Adrenal gland (tissue), 12 donors: Measurements from ENCODE around the gene DENND4A. TPM values are rescaled to one million over a fixed set of nuclear protein-coding genes. Genes with fewer than 3 reads are reported as not detected.
A peak's percentile ranks its signal among the peaks of the same experiment; 100 is the strongest.

Source experiments
- DNase-seq, 7 donors: peaks; one replicate each; pipeline ENCODE4 v3.0.0-alpha.2; 2019 to 2020
- H3K27ac ChIP-seq, 5 donors: fragments of 200-600 bp; sonication (generic) in 4 of 5; 1 replicate in 3 of 5; 2 replicates in 2 of 5; pipeline versions ENCODE4 v1.5.1 to v1.8.0; 2016 to 2020; ENCODE audit warnings: mild to moderate bottlenecking in 1 of 5
- H3K27me3 ChIP-seq: fragments of 200-600 bp; 2 replicates; pipeline ENCODE4 v1.8.0; 2021
- H3K36me3 ChIP-seq, 2 donors: fragments of 200-600 bp; replicated peaks in 1 of 2; 1 replicate in 1 of 2; 2 replicates in 1 of 2; pipeline versions ENCODE4 v1.5.1 to v1.8.0; 2018 to 2022
- H3K4me1 ChIP-seq, 2 donors: fragments of 200-600 bp; replicated peaks in 1 of 2; 1 replicate in 1 of 2; 2 replicates in 1 of 2; pipeline versions ENCODE4 v1.5.1 to v1.8.0; 2018 to 2021
- H3K4me3 ChIP-seq, 4 donors: fragments of 200-600 bp; sonication (generic) in 3 of 4; one replicate each; pipeline ENCODE4 v1.5.1; 2016 to 2018
- H3K9me3 ChIP-seq, 3 donors: fragments of 200-600 bp; sonication (generic) in 1 of 3; replicated peaks in 1 of 3; 1 replicate in 2 of 3; 2 replicates in 1 of 3; pipeline versions ENCODE4 v1.5.1 to v1.8.0; 2016 to 2021
- CTCF ChIP-seq, 6 experiments: fragments of 450-650 bp in 4 of 6; fragments of 200-600 bp in 2 of 6; sonication (generic) in 1 of 6; IDR thresholded peaks; 1 replicate in 5 of 6; 2 replicates in 1 of 6; pipeline versions ENCODE4 v1.5.1 to v1.8.0; 2016 to 2021; ENCODE audit warnings: antibody characterized with exemption in 6 of 6, mild to moderate bottlenecking in 2 of 6, moderate library complexity in 1 of 6
- POLR2A ChIP-seq, 2 donors: fragments of 450-650 bp; IDR thresholded peaks; one replicate each; pipeline ENCODE4 v1.6.1; 2017; ENCODE audit warnings: antibody characterized with exemption in 2 of 2, mild to moderate bottlenecking in 2 of 2, moderate library complexity in 1 of 2
- WGBS, 4 donors: extraction: QIAGEN DNeasy Blood & Tissue Kit in 2 of 4; methylation state at CpG; one replicate each; pipeline versions ENCODE4 v1.1.5 to v1.1.7; 2013 to 2017; 5-methylcytosine and 5-hydroxymethylcytosine counted together
- intact Hi-C, 2 donors: fragments of 100-400 bp; cut with DNase I; formaldehyde crosslinking; loops; one replicate each; pipeline versions ENCODE4 v1.14.1 to v1.15.0; 2022 to 2023
- polyA plus RNA-seq, 3 donors: library from polyadenylated mRNA; stranded (reverse); fragments of 200-250 nt in 2 of 3; fragments of 350-450 nt in 1 of 3; fragmentation: Illumina TruSeq in 1 of 3; extraction: RNeasy Lipid Tissue Mini Kit (QIAGEN cat#74804) in 1 of 3; gene quantifications; one replicate each; pipeline ENCODE4 v1.2.3, GENCODE V29; 2013 to 2014
- total RNA-seq, 9 donors: library from RNA; depleted of rRNA in 4 of 9; stranded (reverse); fragments of >200 nt in 4 of 9; fragments of 120-200 nt in 1 of 9; fragmentation: NEBNext Ultra II Directional in 1 of 9; extraction: Animal tissue kit (Norgen Biotek cat#: 25700) in 1 of 9; gene quantifications; one replicate each; pipeline versions ENCODE4 v1.1.0 to v1.2.4, GENCODE V29; 2013 to 2023
- donor health status: healthy with polysubstance abuse.
- donor health status: Bipolar disorder and iron deficiency.
- donor health status: DM: yes; HTN: yes; CAD: no.
- donor health status: DM: no; HTN: no; CAD: no.
- donor health status: DM: no; HTN: no; CAD: no.
- donor health status: DM: yes; HTN: yes; CAD: no.

The DENND4A gene
- total and polyA plus RNA-seq, 12 donors: 12.9 to 51.8 (median 35.0) TPM

- intact Hi-C loops: no loop called here
- DNase-seq: peak in 1 of 7 donors; percentile 51
- peak overlapping the region in 1 of 5 donors; percentile 99 for H3K27ac ChIP-seq
- no peak for TF ChIP-seq CTCF (IDR thresholded peaks at IDR 0.05)
- no peak for TF ChIP-seq POLR2A (IDR thresholded peaks at IDR 0.05)
- peaks cover 0 to 2% of the 10 kb centered on the region in 2 donors for H3K36me3 ChIP-seq
- no peaks in the 10 kb centered on the region for H3K9me3 ChIP-seq
- H3K27me3 ChIP-seq: no peaks in the 10 kb centered on the region
- H3K4me3 ChIP-seq: peak overlapping the region in 1 of 4 donors; percentile 90
- WGBS, 4 donors: 87 to 92% (median 90%) methylated on average over 10 of the region's 10 CpGs
- peaks cover 13 to 45% of the 10 kb centered on the region in 2 donors for H3K4me1 ChIP-seq
Measured at GRCh38 chr15:65789759-65790425, 2.2 kb downstream of the DENND4A start.

- WGBS, 4 donors: 94 to 97% (median 96%) methylated on average over 3 of the region's 3 CpGs
- Histone ChIP-seq H3K36me3 (peaks cover 0 to 7% of the 10 kb centered on the region in 2 donors), H3K27me3 (no peaks in the 10 kb centered on the region), H3K4me3 (no peak overlapping the region), H3K9me3 (no peaks in the 10 kb centered on the region), H3K27ac (no peak overlapping the region), H3K4me1 (peaks cover 13 to 46% of the 10 kb centered on the region in 2 donors)
- DNase-seq: no peak
- intact Hi-C loops: no loop called here
- TF ChIP-seq CTCF (IDR thresholded peaks at IDR 0.05) (no peak), POLR2A (IDR thresholded peaks at IDR 0.05) (no peak)
Measured at GRCh38 chr15:65789105-65789504, 3.0 kb downstream of the DENND4A start.

GRCh38 chr15:65787260-65787659, 4.8 kb downstream of the DENND4A start:
- Histone ChIP-seq H3K27ac (peak overlapping the region; percentile 44 to 79 (median 62)), H3K36me3 (peaks cover 0 to 7% of the 10 kb centered on the region in 2 donors), H3K4me3 (no peak overlapping the region), H3K4me1 (peaks cover 10 to 53% of the 10 kb centered on the region in 2 donors), H3K27me3 (no peaks in the 10 kb centered on the region), H3K9me3 (no peaks in the 10 kb centered on the region)
- intact Hi-C loops: no loop called here
- TF ChIP-seq POLR2A (IDR thresholded peaks at IDR 0.05) (no peak), CTCF (IDR thresholded peaks at IDR 0.05) (no peak)
- 21 to 33% (median 29%) methylated on average over 2 of the region's 2 CpGs for WGBS, 4 donors
- no peak for DNase-seq

GRCh38 chr15:65785151-65785550, 6.9 kb downstream of the DENND4A start:
- Histone ChIP-seq H3K9me3 (no peaks in the 10 kb centered on the region), H3K27me3 (no peaks in the 10 kb centered on the region), H3K36me3 (peaks cover 0 to 7% of the 10 kb centered on the region in 2 donors), H3K27ac (no peak overlapping the region), H3K4me3 (no peak overlapping the region), H3K4me1 (peaks cover 6 to 48% of the 10 kb centered on the region in 2 donors)
- WGBS, 4 donors: 77 to 97% (median 93%) methylated on average over 6 of the region's 6 CpGs
- no peak for DNase-seq
- intact Hi-C loops: no loop called here
- TF ChIP-seq CTCF (IDR thresholded peaks at IDR 0.05) (no peak), POLR2A (IDR thresholded peaks at IDR 0.05) (no peak)
